Transverse colon (tissue), 4 donors: ENCODE results near the gene ACSL6.

Experiments used
- EP300 ChIP-seq: sonication (generic); formaldehyde crosslinking; IDR thresholded peaks from one replicate; pipeline ENCODE4 v1.6.1; 2017; ENCODE audit warnings: antibody characterized with exemption, low read depth
- POLR2A ChIP-seq: fragments of 450-650 bp; IDR thresholded peaks from one replicate; pipeline ENCODE4 v1.6.1; 2016; ENCODE audit warnings: antibody characterized with exemption, mild to moderate bottlenecking, moderate library complexity
- POLR2AphosphoS5 ChIP-seq, 3 donors: sonication (generic); formaldehyde crosslinking; IDR thresholded peaks; one replicate each; pipeline ENCODE4 v1.6.1; 2016; ENCODE audit warnings: antibody characterized with exemption in 3 of 3
- TF ChIP-seq, protein P1 (sequence below), 5 experiments: fragments of 200-600 bp in 3 of 5; fragments of 450-650 bp in 2 of 5; sonication (generic) in 3 of 5; IDR thresholded peaks; 1 replicate in 2 of 5; 2 replicates in 3 of 5; pipeline ENCODE4 v1.5.1; 2016 to 2017; ENCODE audit warnings: antibody characterized with exemption in 5 of 5, inconsistent platforms in 3 of 5, mild to moderate bottlenecking in 2 of 5, moderate library complexity in 1 of 5

DNA sequence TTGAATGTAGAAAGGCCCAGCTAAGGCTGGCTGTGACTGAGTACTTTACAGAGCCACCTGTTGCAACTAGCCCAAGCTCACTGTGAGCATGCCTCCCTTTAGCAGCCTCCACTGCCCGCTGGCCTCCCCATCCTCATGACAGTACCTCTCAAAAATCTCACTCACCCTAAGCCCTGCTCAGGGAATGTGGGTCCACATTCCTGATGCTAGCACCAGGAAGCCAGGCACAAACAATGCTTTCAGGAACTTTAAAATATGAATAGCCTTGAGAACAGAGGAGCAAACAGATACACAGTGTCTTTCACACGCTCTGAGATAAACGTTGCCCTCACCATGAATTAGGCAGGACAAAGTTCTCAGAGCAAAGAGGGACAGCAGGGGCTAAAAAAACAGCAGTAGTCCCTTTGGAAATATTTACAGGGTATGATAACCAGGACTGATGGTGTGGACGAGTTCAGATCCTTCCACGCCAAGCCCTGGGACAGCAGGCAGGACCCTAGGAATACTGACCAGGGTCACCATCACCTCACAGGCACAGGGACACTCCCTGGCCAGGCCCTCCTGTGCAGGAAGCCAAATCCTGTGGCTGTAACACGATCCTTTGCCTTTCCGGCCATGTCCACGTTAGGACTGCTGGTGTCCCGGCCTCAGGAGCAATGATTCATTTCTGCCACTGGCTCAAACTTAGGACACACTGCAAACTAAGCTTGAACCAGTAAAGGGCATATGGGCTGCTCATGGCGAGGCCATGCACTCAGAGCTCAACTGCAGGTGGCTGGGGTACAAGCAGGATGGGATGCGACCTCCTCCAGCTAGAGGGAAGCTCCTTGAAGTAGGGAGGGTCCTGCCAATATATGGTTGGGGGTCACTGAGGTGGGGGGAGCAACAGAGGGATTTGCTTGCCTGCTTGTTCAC is 9.6 kb downstream of the ACSL6 start:
- TF ChIP-seq, protein P1, sequence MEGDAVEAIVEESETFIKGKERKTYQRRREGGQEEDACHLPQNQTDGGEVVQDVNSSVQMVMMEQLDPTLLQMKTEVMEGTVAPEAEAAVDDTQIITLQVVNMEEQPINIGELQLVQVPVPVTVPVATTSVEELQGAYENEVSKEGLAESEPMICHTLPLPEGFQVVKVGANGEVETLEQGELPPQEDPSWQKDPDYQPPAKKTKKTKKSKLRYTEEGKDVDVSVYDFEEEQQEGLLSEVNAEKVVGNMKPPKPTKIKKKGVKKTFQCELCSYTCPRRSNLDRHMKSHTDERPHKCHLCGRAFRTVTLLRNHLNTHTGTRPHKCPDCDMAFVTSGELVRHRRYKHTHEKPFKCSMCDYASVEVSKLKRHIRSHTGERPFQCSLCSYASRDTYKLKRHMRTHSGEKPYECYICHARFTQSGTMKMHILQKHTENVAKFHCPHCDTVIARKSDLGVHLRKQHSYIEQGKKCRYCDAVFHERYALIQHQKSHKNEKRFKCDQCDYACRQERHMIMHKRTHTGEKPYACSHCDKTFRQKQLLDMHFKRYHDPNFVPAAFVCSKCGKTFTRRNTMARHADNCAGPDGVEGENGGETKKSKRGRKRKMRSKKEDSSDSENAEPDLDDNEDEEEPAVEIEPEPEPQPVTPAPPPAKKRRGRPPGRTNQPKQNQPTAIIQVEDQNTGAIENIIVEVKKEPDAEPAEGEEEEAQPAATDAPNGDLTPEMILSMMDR (IDR thresholded peaks at IDR 0.05) = no peak
- TF ChIP-seq POLR2A = no peak
- TF ChIP-seq POLR2AphosphoS5 (IDR thresholded peaks at IDR 0.05) = no peak
- no peak for TF ChIP-seq EP300
